BJ (cell line): ENCODE measurements around the gene PPA2. TPM values are rescaled to one million over a fixed set of nuclear protein-coding genes. Genes with fewer than 3 reads are reported as not detected.

ENCODE experiments used
- CTCF ChIA-PET: fragments of 350-600 bp; formaldehyde crosslinking; extraction: SDS; loops from one replicate; lab custom pipeline; 2021; ENCODE audit warnings: antibody characterized with exemption, inconsistent platforms; lab: Yijun Ruan, JAX
- POLR2A ChIA-PET: fragments of 300-600 bp; sonication (Branson Sonifier 250); formaldehyde crosslinking; extraction: SDS; loops from one replicate; lab custom pipeline; 2021; ENCODE audit warnings: antibody characterized with exemption; lab: Charles Lee
- DNase-seq: peaks from one replicate; pipeline ENCODE4 v3.0.0-alpha.2; 2011; ENCODE audit warnings: low read depth
- H3K27me3 ChIP-seq: 2 replicates; pipeline ENCODE4 v1.6.0; 2011; ENCODE audit warnings: low read length; ENCODE audit not compliant: control insufficient read depth, insufficient read depth
- H3K36me3 ChIP-seq: 2 replicates; pipeline ENCODE4 v1.5.1; 2011; ENCODE audit warnings: low read length; ENCODE audit not compliant: control insufficient read depth, insufficient read depth
- H3K4me3 ChIP-seq: 2 replicates; pipeline ENCODE4 v1.5.1; 2011; ENCODE audit warnings: low read depth, mild to moderate bottlenecking, control low read depth, low read length
- polyA plus RNA-seq: library from polyadenylated mRNA; depleted of rRNA; stranded (reverse); fragments of >200 nt; gene quantifications from 2 replicates; pipeline ENCODE4 v1.2.3, GENCODE V29; 2011
- TF ChIP-seq, protein P1 (sequence below): IDR thresholded peaks from 2 replicates; pipeline ENCODE4 v1.5.1; 2011; ENCODE audit warnings: low read depth, mild to moderate bottlenecking, control low read depth, inconsistent platforms, low read length, moderate library complexity; ENCODE audit not compliant: insufficient read depth

PPA2 gene
- polyA plus RNA-seq, 1 experiment, result 51.8 TPM

DNA sequence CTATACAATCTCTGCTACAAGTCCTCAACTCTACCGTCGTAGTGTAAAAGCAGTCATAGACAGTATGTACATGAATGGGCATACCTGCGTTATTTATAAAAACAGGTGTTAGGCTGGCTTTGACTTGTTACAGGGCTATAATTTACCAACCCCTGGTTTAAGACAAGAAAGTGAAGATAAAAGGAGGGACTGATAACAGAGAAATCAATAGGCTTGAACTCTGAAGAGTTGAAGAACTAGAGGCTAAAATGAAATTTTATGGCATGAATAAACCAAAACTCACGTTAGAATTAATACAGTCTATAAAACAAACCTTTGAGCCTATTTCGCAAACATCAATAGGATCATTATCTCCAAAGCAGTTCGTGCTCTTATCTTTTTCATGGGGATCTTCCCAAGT is 36.2 kb downstream of the PPA2 start:
- Histone ChIP-seq H3K27me3 (no peaks in the 10 kb centered on the region), H3K4me3 (no peak overlapping the region), H3K36me3 (0 out of 2 replicates have a peak, but pooled peaks cover 1% of the 10 kb centered on the region)
- CTCF ChIA-PET, result no interaction called here
- TF ChIP-seq, protein P1, sequence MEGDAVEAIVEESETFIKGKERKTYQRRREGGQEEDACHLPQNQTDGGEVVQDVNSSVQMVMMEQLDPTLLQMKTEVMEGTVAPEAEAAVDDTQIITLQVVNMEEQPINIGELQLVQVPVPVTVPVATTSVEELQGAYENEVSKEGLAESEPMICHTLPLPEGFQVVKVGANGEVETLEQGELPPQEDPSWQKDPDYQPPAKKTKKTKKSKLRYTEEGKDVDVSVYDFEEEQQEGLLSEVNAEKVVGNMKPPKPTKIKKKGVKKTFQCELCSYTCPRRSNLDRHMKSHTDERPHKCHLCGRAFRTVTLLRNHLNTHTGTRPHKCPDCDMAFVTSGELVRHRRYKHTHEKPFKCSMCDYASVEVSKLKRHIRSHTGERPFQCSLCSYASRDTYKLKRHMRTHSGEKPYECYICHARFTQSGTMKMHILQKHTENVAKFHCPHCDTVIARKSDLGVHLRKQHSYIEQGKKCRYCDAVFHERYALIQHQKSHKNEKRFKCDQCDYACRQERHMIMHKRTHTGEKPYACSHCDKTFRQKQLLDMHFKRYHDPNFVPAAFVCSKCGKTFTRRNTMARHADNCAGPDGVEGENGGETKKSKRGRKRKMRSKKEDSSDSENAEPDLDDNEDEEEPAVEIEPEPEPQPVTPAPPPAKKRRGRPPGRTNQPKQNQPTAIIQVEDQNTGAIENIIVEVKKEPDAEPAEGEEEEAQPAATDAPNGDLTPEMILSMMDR, result no peak
- no peak for DNase-seq
- POLR2A ChIA-PET, result no interaction called here

DNA sequence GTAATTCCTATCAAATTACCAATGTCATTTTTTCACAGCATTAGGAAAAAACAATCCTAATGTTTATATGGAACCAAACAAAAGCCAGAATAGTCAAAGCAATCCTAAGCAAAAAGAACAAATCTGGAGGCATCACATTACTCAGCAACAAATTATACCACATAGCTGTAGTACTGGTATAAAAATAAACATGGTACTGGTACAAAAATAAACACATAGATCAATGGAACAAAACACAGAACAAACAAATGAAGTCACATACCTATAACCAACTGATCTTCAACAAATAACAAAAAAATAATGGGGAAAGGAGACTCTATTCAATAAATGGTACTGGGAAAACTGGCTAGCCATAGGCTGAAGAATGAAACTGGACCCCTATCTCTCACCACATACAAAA is 37.4 kb downstream of the PPA2 start:
- no peaks in the 10 kb centered on the region for H3K27me3 ChIP-seq
- 0 out of 2 replicates have a peak, but pooled peaks cover 1% of the 10 kb centered on the region for H3K36me3 ChIP-seq
- POLR2A ChIA-PET, result no interaction called here
- CTCF ChIA-PET, result no interaction called here
- DNase-seq, result no peak
- TF ChIP-seq, protein P1, result no peak
- H3K4me3 ChIP-seq, result no peak overlapping the region

DNA sequence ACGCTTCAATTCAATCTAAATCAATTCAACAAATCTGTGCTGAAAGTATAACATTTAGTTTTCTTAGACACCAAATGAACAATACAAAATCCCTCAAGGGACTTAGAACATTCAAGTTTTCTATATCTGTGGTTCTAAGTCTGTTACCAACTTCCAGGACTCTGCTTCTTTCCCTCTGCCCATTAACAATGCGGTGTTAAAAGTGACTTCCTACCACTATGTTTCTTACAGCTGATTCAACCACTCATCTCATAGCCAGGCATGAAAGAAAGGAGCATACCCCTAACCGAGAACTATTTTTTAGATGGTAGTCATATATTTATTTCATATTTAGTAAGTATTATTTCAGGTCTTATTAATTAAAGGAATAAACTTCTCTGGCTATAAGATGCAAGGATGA is 38.9 kb downstream of the PPA2 start:
- POLR2A ChIA-PET, result no interaction called here
- Histone ChIP-seq H3K36me3 (0 out of 2 replicates have a peak, but pooled peaks cover 1% of the 10 kb centered on the region), H3K4me3 (no peak overlapping the region), H3K27me3 (no peaks in the 10 kb centered on the region)
- CTCF ChIA-PET, result interaction anchor here (1.6 kb wide), 1 partner anchor 39 kb away, joined by 5 read pairs; the partner anchor contains the start of gene PPA2
- TF ChIP-seq, protein P1, result no peak
- no peak for DNase-seq

DNA sequence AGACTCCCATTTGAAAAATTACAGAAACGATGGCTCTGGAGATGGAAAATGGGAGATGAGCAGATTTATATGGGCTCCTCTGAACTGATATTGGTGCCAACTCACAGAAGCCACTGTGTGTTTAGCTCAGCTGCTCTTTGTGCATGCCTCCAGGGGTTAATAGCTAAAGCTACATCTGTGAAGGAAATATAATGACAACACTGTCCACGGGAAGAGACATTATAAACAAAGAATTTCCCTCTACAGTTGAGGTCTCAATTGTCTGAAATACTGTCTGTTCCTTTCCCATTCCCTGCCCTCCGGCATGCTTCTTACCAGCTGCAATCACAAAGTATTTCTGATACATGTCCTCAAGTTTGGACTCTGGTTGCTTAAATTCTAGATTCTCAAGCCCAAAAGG is 40.4 kb downstream of the PPA2 start:
- POLR2A ChIA-PET, result no interaction called here
- DNase-seq, result no peak
- Histone ChIP-seq H3K27me3 (no peaks in the 10 kb centered on the region), H3K4me3 (no peak overlapping the region), H3K36me3 (0 out of 2 replicates have a peak, but pooled peaks cover 1% of the 10 kb centered on the region)
- CTCF ChIA-PET, result interaction anchor here (1.6 kb wide), 1 partner anchor 41 kb away, joined by 5 read pairs; the partner anchor contains the start of gene PPA2
- TF ChIP-seq, protein P1, result no peak

DNA sequence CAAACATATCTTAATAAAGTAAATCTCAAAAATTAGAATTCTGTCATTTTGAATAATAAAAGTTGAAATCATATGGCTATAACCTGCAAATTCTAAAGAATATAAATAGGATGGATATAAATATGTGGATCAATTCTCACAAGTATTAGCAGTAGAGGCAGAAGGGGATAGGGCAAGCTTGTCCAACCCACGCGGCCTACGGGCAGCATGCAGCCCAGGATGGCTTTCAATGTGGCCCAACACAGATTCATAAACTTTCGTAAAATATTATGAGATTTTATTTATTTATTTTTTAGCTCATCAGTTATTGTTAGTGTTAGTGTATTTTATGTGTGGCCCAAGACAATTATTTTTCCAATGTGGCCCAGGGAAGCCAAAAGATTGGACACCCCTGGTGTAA is 41.4 kb downstream of the PPA2 start:
- CTCF ChIA-PET, result interaction anchor here (0.8 kb wide), 1 partner anchor 21 kb away, joined by 3 read pairs; no protein-coding TSS in a partner anchor
- TF ChIP-seq, protein P1, result no peak
- POLR2A ChIA-PET, result no interaction called here
- H3K27me3 ChIP-seq, result no peaks in the 10 kb centered on the region
- no peaks in the 10 kb centered on the region for H3K36me3 ChIP-seq
- no peak overlapping the region for H3K4me3 ChIP-seq
- DNase-seq, result no peak
